GM19438 (cell line): ENCODE measurements around the gene PDCD5.

Experiments
- ATAC-seq: cut with Tn5 transposase; IDR thresholded peaks from one replicate; pipeline ENCODE4 v1.9.1; 2021; ENCODE audit warnings: low read depth; ENCODE audit not compliant: unreplicated experiment

PDCD5 gene

GRCh38 chr19:32627714-32628270 lies 46.8 kb downstream of the PDCD5 start:
- no peak for ATAC-seq

DNA sequence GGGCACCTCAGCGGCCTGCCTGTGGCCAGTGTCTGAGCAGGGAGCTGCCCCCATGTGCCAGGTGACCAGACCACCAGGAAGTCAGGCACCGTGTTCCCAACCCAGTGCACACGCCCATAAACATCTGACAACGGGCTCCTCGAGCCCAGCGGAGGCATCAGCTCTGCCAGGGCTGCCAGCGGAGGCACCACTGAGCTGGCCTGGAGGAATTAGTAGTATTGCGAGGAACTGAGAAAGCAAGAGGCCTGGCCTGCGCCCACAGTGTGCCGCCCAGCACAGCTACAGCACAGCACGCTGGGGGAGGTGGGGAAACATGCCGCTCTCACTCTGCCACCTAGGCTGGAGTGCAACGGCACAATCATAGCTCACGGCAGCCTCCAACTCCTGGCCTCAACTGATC lies 49.3 kb downstream of the PDCD5 start:
- ATAC-seq: no peak

DNA sequence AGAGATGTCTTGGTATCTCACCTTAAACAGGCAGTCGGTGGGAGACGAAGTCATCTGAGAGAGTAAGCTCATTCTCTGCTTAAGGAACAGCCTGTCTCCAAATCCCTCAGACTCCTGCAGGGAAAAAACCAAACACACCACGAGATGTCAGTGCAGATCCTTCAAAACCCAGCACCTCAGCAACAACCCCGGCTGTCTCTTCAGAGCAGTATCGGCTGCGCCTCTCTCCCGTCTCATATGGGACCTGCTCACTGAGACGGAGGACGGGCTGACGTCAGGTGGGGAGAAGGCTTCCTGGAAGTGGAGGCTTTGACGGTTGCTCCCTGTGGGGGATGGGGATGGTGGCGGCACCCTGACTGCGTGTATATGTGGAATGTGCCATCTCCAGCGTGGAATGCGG lies 50.4 kb downstream of the PDCD5 start:
- no peak for ATAC-seq
